GM12878 (cell line): ENCODE results near the gene WDTC1. TPM values are rescaled to one million over a fixed set of nuclear protein-coding genes. Genes with fewer than 3 reads are reported as not detected.

Source experiments
- BRCA1 ChIP-seq: IDR thresholded peaks from 2 replicates; pipeline ENCODE4 v1.6.1; 2011; ENCODE audit warnings: low read depth, low read length, improper control_type of control experiment
- CBFB ChIP-seq: IDR thresholded peaks from 2 replicates; pipeline ENCODE4 v1.6.1; 2016; ENCODE audit warnings: antibody characterized with exemption, low read depth
- E4F1 ChIP-seq: fragments of 450-650 bp; IDR thresholded peaks from 2 replicates; pipeline ENCODE4 v1.6.1; 2018; ENCODE audit warnings: borderline replicate concordance, mild to moderate bottlenecking; ENCODE audit not compliant: partially characterized antibody
- EP300 ChIP-seq, 2 experiments: fragments of 150-350 bp in 1 of 2; IDR thresholded peaks; 2 replicates each; pipeline ENCODE4 v1.6.1; 2011 to 2012; ENCODE audit warnings: low read depth in 2 of 2, low read length in 2 of 2, borderline replicate concordance in 1 of 2, improper control_type of control experiment in 1 of 2, inconsistent platforms in 1 of 2; ENCODE audit not compliant: control insufficient read depth in 1 of 2
- ESRRA ChIP-seq: IDR thresholded peaks from 2 replicates; pipeline ENCODE4 v1.6.1; 2012; ENCODE audit warnings: mild to moderate bottlenecking, low read length, improper control_type of control experiment
- HDAC2 ChIP-seq: fragments of 200-600 bp; sonication (generic); IDR thresholded peaks from 2 replicates; pipeline ENCODE4 v1.6.1; 2017
- IKZF1 ChIP-seq: fragments of 450-650 bp; conservative IDR thresholded peaks from 2 replicates; pipeline ENCODE4 v1.6.1; 2017; ENCODE audit warnings: antibody characterized with exemption, mild to moderate bottlenecking
- MTA2 ChIP-seq: fragments of 450-650 bp; IDR thresholded peaks from 2 replicates; pipeline ENCODE4 v1.6.1; 2016; ENCODE audit warnings: low read depth, mild to moderate bottlenecking, moderate library complexity
- MYB ChIP-seq: fragments of 150-350 bp; IDR thresholded peaks from 2 replicates; pipeline ENCODE4 v1.6.1; 2014; ENCODE audit warnings: mild to moderate bottlenecking, low read depth, low read length, borderline replicate concordance
- NFYA ChIP-seq: IDR thresholded peaks from 2 replicates; pipeline ENCODE4 v1.6.1; 2011; ENCODE audit warnings: low read depth, mild to moderate bottlenecking, low read length, improper control_type of control experiment, borderline replicate concordance
- PAX8 ChIP-seq: fragments of 450-650 bp; IDR thresholded peaks from 2 replicates; pipeline ENCODE4 v1.6.1; 2017; ENCODE audit warnings: mild to moderate bottlenecking, moderate library complexity
- PML ChIP-seq: IDR thresholded peaks from 2 replicates; pipeline ENCODE4 v1.6.1; 2012; ENCODE audit warnings: low read length, inconsistent platforms
- RCOR1 ChIP-seq: conservative IDR thresholded peaks from 2 replicates; pipeline ENCODE4 v1.6.1; 2012; ENCODE audit warnings: low read depth, low read length, improper control_type of control experiment
- RELB ChIP-seq: fragments of 450-650 bp; IDR thresholded peaks from 2 replicates; pipeline ENCODE4 v1.6.1; 2017; ENCODE audit warnings: low read depth, mild to moderate bottlenecking, moderate library complexity
- SIX5 ChIP-seq: IDR thresholded peaks from 2 replicates; pipeline ENCODE4 v1.6.1; 2011; ENCODE audit warnings: mild to moderate bottlenecking, low read depth, low read length, moderate library complexity; ENCODE audit not compliant: severe bottlenecking
- SPI1 ChIP-seq: IDR thresholded peaks from 2 replicates; pipeline ENCODE4 v1.6.1; 2011; ENCODE audit warnings: low read depth, mild to moderate bottlenecking, low read length, moderate library complexity, borderline replicate concordance; ENCODE audit not compliant: insufficient read depth
- TCF3 ChIP-seq: IDR thresholded peaks from 2 replicates; pipeline ENCODE4 v1.6.1; 2012; ENCODE audit warnings: low read depth, mild to moderate bottlenecking, low read length, borderline replicate concordance; ENCODE audit not compliant: insufficient read depth
- WRNIP1 ChIP-seq: IDR thresholded peaks from 2 replicates; pipeline ENCODE4 v1.6.1; 2011; ENCODE audit warnings: low read depth, low read length, improper control_type of control experiment, borderline replicate concordance
- YBX1 ChIP-seq: fragments of 450-650 bp; IDR thresholded peaks from 2 replicates; pipeline ENCODE4 v1.6.1; 2016; ENCODE audit warnings: antibody characterized with exemption
- YY1 ChIP-seq: IDR thresholded peaks from 2 replicates; pipeline ENCODE4 v1.6.1; 2011; ENCODE audit warnings: low read depth, mild to moderate bottlenecking, low read length
- ZBED1 ChIP-seq: IDR thresholded peaks from 2 replicates; pipeline ENCODE4 v1.6.1; 2016; ENCODE audit warnings: borderline replicate concordance
- ZBTB40 ChIP-seq: fragments of 450-650 bp; IDR thresholded peaks from 2 replicates; pipeline ENCODE4 v1.6.1; 2016; ENCODE audit warnings: mild to moderate bottlenecking, moderate library complexity, borderline replicate concordance
- ZNF207 ChIP-seq: fragments of 450-650 bp; IDR thresholded peaks from 2 replicates; pipeline ENCODE4 v1.6.1; 2014; ENCODE audit warnings: antibody characterized with exemption, mild to moderate bottlenecking, borderline replicate concordance
- polyA plus RNA-seq, 11 experiments: library from polyadenylated mRNA; depleted of rRNA in 4 of 11; unstranded in 6 of 11; stranded (reverse) in 5 of 11; fragments of >200 nt; fragmentation: Nextera tagmentation in 4 of 11; fragmentation: Illumina TruSeq in 1 of 11; extraction: Ambion mirVana in 4 of 11; extraction: Trizol in 1 of 11; gene quantifications; 1 replicate in 1 of 11; 2 replicates in 10 of 11; pipeline versions ENCODE4 v1.2.1 to v1.2.3, GENCODE V29; 2011 to 2016; ENCODE audit warnings: inconsistent platforms in 2 of 11, missing spikeins in 2 of 11, low read depth in 1 of 11
- total RNA-seq, 4 experiments: library from RNA; depleted of rRNA in 3 of 4; stranded (reverse); fragments of >200 nt in 3 of 4; fragmentation: Illumina TruSeq in 1 of 4; extraction: Trizol in 1 of 4; gene quantifications; 2 replicates each; pipeline versions ENCODE4 v1.2.1 to v1.2.3, GENCODE V29; 2013 to 2021

The WDTC1 gene
- total and polyA plus RNA-seq, 10 of the 15 experiments (the other 5 are each of a cell fraction or from before 2014, with no cell fraction given), result 0.21 to 28.7 (median 7.6) TPM

GRCh38 chr1:27341525-27342252 is 107.3 kb downstream of the WDTC1 start, which contains the start of gene SYTL1 (continued):
- TF ChIP-seq ZBTB40 (peak; percentile 22; the same call in 1 of the 2 replicates), ZBED1 (no peak), RELB (0 out of 2 replicates have a peak, but pooled peaks have one; percentile 60), E4F1 (no peak), RCOR1 (no peak), SIX5 (no peak), CBFB (no peak), TCF3 (0 out of 2 replicates have a peak, but pooled peaks have one; percentile 13), YBX1 (no peak), MTA2 (peak; percentile 25; the same call in 1 of the 2 replicates), ESRRA (no peak), PML (no peak), NFYA (no peak), HDAC2 (no peak), BRCA1 (no peak), WRNIP1 (no peak), EP300 (IDR thresholded peaks at IDR 0.05; ENCODE audit: borderline replicate concordance in 1 of 2, control insufficient read depth in 1 of 2, low read depth in 2 of 2, low read length in 2 of 2) (no peak; a peak in 1 of 4 replicates), YY1 (peak; percentile 62; the same call in 1 of the 2 replicates), IKZF1 (peak; percentile 64; the same call in 1 of the 2 replicates), MYB (0 out of 2 replicates have a peak, but pooled peaks have one; percentile 18), PAX8 (no peak), SPI1 (peak; percentile 65), ZNF207 (no peak)
